ENCODE measurements around the gene ZNF627.
A peak's percentile ranks its signal among the peaks of the same experiment; 100 is the strongest.
"Not testable (repeated sequence)": the region's sequence is repeated elsewhere in the genome, so short reads cannot be mapped to it uniquely, and the experiment has no call there.

The ZNF627 gene

GRCh38 chr19:11634018-11634662 lies 36.9 kb downstream of the ZNF627 start:
- H3K4me1 Mint-ChIP-seq, H3K27ac Mint-ChIP-seq, H3K9me3 Mint-ChIP-seq, H3K4me3 Mint-ChIP-seq, H3K27me3 Mint-ChIP-seq, H3K36me3 Mint-ChIP-seq: not testable (repeated sequence)

GRCh38 chr19:11639245-11639601 lies 41.9 kb downstream of the ZNF627 start:
- no peak overlapping the region for H3K27ac Mint-ChIP-seq
- H3K4me3 Mint-ChIP-seq: no peak overlapping the region

GRCh38 chr19:11639602-11640471 lies 42.6 kb downstream of the ZNF627 start:
- Mint-ChIP-seq H3K27me3 (peaks cover 3% of the 10 kb centered on the region), H3K27ac (no peak overlapping the region), H3K4me3 (peak overlapping the region; percentile 71), H3K4me1 (no peaks in the 10 kb centered on the region), H3K9me3 (no peaks in the 10 kb centered on the region), H3K36me3 (no peaks in the 10 kb centered on the region)

More at GRCh38 chr19:11639245-11639601, 41.9 kb downstream of the ZNF627 start:
- Mint-ChIP-seq H3K36me3 (no peaks in the 10 kb centered on the region), H3K4me1 (no peaks in the 10 kb centered on the region), H3K9me3 (no peaks in the 10 kb centered on the region), H3K27me3 (peaks cover 3% of the 10 kb centered on the region)

GRCh38 chr19:11641244-11641643 lies 44.0 kb downstream of the ZNF627 start:
- Mint-ChIP-seq H3K4me1 (no peaks in the 10 kb centered on the region), H3K4me3 (no peak overlapping the region), H3K27ac (no peak overlapping the region), H3K9me3 (no peaks in the 10 kb centered on the region), H3K36me3 (no peaks in the 10 kb centered on the region), H3K27me3 (peaks cover 3% of the 10 kb centered on the region)

GRCh38 chr19:11642902-11643301 lies 45.6 kb downstream of the ZNF627 start:
- no peak overlapping the region for H3K27ac Mint-ChIP-seq
- H3K36me3 Mint-ChIP-seq: no peaks in the 10 kb centered on the region
- no peaks in the 10 kb centered on the region for H3K4me1 Mint-ChIP-seq
- peaks cover 3% of the 10 kb centered on the region for H3K27me3 Mint-ChIP-seq
- H3K4me3 Mint-ChIP-seq: no peak overlapping the region
- no peaks in the 10 kb centered on the region for H3K9me3 Mint-ChIP-seq

- Mint-ChIP-seq H3K9me3 (peaks cover 12% of the 10 kb centered on the region), H3K36me3 (peaks cover 10% of the 10 kb centered on the region), H3K27ac (no peak overlapping the region), H3K27me3 (no peaks in the 10 kb centered on the region), H3K4me1 (no peaks in the 10 kb centered on the region), H3K4me3 (no peak overlapping the region)
These were observed 52.7 kb downstream of the ZNF627 start for GRCh38 chr19:11649941-11650340.

GRCh38 chr19:11651062-11651461 lies 53.8 kb downstream of the ZNF627 start:
- no peak overlapping the region for H3K27ac Mint-ChIP-seq
- no peaks in the 10 kb centered on the region for H3K27me3 Mint-ChIP-seq
- no peaks in the 10 kb centered on the region for H3K4me1 Mint-ChIP-seq
- no peak overlapping the region for H3K4me3 Mint-ChIP-seq
- peaks cover 12% of the 10 kb centered on the region for H3K9me3 Mint-ChIP-seq
- H3K36me3 Mint-ChIP-seq: peaks cover 10% of the 10 kb centered on the region

GRCh38 chr19:11652056-11652455 lies 54.8 kb downstream of the ZNF627 start:
- no peak overlapping the region for H3K27ac Mint-ChIP-seq
- no peak overlapping the region for H3K4me3 Mint-ChIP-seq
- H3K9me3 Mint-ChIP-seq: peaks cover 12% of the 10 kb centered on the region
- H3K27me3 Mint-ChIP-seq: peaks cover 2% of the 10 kb centered on the region
- H3K4me1 Mint-ChIP-seq: no peaks in the 10 kb centered on the region
- peaks cover 10% of the 10 kb centered on the region for H3K36me3 Mint-ChIP-seq

- peaks cover 10% of the 10 kb centered on the region for H3K36me3 Mint-ChIP-seq
- peaks cover 2% of the 10 kb centered on the region for H3K27me3 Mint-ChIP-seq
- H3K9me3 Mint-ChIP-seq: peaks cover 12% of the 10 kb centered on the region
- no peak overlapping the region for H3K4me3 Mint-ChIP-seq
- no peak overlapping the region for H3K27ac Mint-ChIP-seq
- H3K4me1 Mint-ChIP-seq: no peaks in the 10 kb centered on the region
These were observed 55.2 kb downstream of the ZNF627 start for GRCh38 chr19:11652492-11652891.

GRCh38 chr19:11656535-11656934 lies 59.3 kb downstream of the ZNF627 start:
- no peak overlapping the region for H3K27ac Mint-ChIP-seq
- peaks cover 2% of the 10 kb centered on the region for H3K27me3 Mint-ChIP-seq
- peaks cover 10% of the 10 kb centered on the region for H3K36me3 Mint-ChIP-seq
- no peak overlapping the region for H3K4me3 Mint-ChIP-seq
- H3K9me3 Mint-ChIP-seq: peaks cover 12% of the 10 kb centered on the region
- H3K4me1 Mint-ChIP-seq: no peaks in the 10 kb centered on the region

- peaks cover 3% of the 10 kb centered on the region for H3K36me3 Mint-ChIP-seq
- peaks cover 7% of the 10 kb centered on the region for H3K9me3 Mint-ChIP-seq
- no peak overlapping the region for H3K27ac Mint-ChIP-seq
- peaks cover 2% of the 10 kb centered on the region for H3K27me3 Mint-ChIP-seq
- no peak overlapping the region for H3K4me3 Mint-ChIP-seq
- H3K4me1 Mint-ChIP-seq: no peaks in the 10 kb centered on the region
These were observed 60.0 kb downstream of the ZNF627 start for GRCh38 chr19:11657307-11657706.

GRCh38 chr19:11658970-11659369 lies 61.7 kb downstream of the ZNF627 start:
- H3K27ac Mint-ChIP-seq: no peak overlapping the region

GRCh38 chr19:11659612-11660011 lies 62.3 kb downstream of the ZNF627 start:
- Mint-ChIP-seq H3K27me3 (peaks cover 2% of the 10 kb centered on the region), H3K4me1 (no peaks in the 10 kb centered on the region), H3K27ac (no peak overlapping the region), H3K9me3 (no peaks in the 10 kb centered on the region), H3K36me3 (no peaks in the 10 kb centered on the region), H3K4me3 (no peak overlapping the region)

More at GRCh38 chr19:11658970-11659369, 61.7 kb downstream of the ZNF627 start:
- Mint-ChIP-seq H3K4me1 (no peaks in the 10 kb centered on the region), H3K9me3 (no peaks in the 10 kb centered on the region), H3K27me3 (peaks cover 2% of the 10 kb centered on the region), H3K4me3 (no peak overlapping the region), H3K36me3 (no peaks in the 10 kb centered on the region)

GRCh38 chr19:11662278-11662677 lies 65.0 kb downstream of the ZNF627 start:
- H3K9me3 Mint-ChIP-seq: no peaks in the 10 kb centered on the region
- H3K27ac Mint-ChIP-seq: no peak overlapping the region
- H3K4me1 Mint-ChIP-seq: no peaks in the 10 kb centered on the region
- H3K27me3 Mint-ChIP-seq: peaks cover 2% of the 10 kb centered on the region
- H3K36me3 Mint-ChIP-seq: no peaks in the 10 kb centered on the region
- H3K4me3 Mint-ChIP-seq: no peak overlapping the region

- H3K4me3 Mint-ChIP-seq: no peak overlapping the region
- H3K27me3 Mint-ChIP-seq: peaks cover 2% of the 10 kb centered on the region
- H3K4me1 Mint-ChIP-seq: no peaks in the 10 kb centered on the region
- no peaks in the 10 kb centered on the region for H3K9me3 Mint-ChIP-seq
- H3K27ac Mint-ChIP-seq: no peak overlapping the region
- no peaks in the 10 kb centered on the region for H3K36me3 Mint-ChIP-seq
These were observed 65.9 kb downstream of the ZNF627 start for GRCh38 chr19:11663181-11663591.
